GM18519 (cell line): ENCODE data around the gene CASP4.
"Not testable (repeated sequence)": the region's sequence is repeated elsewhere in the genome, so short reads cannot be mapped to it uniquely, and the experiment has no call there.

Experiments used
- ATAC-seq: cut with Tn5 transposase; IDR thresholded peaks from one replicate; pipeline ENCODE4 v1.9.1; 2021; ENCODE audit warnings: mild to moderate bottlenecking, moderate library complexity; ENCODE audit not compliant: unreplicated experiment, low FRiP score

The CASP4 gene

DNA sequence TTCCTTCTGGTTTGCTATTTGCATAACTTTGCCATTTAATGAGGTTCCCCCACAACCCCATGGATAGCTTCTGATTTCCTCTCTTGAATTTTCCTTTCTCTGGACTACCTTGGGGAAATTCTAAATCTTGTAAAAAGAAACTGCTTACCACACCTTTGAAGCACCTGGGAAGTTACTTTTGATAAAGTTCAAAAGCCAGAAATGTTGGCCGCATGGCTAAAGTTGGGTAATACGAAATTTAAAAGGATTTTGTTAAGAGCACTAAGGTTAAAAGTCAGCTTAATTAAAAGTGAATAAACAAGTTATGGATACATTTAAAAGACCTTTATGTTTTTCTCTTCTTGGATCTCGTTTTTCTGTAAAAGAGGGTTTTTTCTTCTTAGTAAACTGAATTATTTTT lies 5.5 kb downstream of the CASP4 start:
- no peak for ATAC-seq

DNA sequence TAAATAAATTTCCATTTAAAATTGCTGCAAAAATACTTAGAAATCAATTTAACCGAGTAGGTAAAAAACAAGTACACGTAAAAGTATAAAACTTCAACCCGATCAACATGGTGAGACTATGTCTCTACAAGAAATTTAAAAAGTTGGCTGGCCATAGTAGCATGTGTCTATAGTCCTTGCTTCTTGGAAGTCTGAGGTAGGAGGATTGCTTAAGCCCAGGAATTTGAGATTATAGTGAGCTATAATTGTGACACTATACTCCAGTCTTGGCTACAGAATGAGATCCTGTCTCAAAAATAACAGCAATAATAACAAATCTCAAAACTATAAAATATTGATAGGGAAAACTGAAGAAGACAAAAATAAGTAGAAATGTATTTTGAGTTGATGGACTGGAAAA lies 11.1 kb downstream of the CASP4 start:
- no peak for ATAC-seq

DNA sequence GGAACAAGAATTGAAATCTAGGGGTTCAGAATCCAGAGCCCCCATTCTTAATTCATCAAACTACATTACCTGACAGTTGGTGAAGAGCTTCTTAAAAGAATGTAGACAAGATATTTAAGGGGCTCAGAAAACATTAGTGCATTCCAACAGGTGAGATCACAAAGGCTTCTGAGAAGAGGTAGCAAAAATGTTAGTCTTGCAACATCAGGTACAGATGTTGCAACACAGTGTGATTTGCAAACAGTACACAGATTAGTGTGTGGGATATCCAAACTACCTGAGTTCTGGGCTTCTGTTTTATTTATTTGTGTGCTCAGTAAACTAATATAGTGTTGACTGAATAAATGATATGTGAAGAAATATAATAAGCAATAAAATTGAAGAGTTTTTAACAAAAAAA lies 11.8 kb downstream of the CASP4 start:
- no peak for ATAC-seq

DNA sequence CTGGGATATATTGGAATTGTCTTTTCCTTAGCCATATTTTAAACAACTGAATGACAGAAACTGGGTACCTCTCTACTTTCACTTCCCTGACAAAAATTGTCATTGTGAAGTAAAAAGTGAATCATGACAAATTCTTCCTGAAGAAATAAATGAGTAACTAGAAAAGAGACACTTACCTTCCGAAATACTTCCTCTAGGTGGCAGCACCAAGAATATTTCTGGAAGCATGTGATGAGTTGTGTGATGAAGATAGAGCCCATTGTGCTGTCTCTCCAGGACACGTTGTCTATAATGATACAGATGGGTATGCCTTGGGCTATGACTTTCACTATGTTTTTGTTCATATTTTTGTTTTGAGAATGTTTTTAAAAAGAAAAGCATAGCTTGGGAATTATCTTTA lies 21.5 kb downstream of the CASP4 start:
- peak; percentile 86 for ATAC-seq

DNA sequence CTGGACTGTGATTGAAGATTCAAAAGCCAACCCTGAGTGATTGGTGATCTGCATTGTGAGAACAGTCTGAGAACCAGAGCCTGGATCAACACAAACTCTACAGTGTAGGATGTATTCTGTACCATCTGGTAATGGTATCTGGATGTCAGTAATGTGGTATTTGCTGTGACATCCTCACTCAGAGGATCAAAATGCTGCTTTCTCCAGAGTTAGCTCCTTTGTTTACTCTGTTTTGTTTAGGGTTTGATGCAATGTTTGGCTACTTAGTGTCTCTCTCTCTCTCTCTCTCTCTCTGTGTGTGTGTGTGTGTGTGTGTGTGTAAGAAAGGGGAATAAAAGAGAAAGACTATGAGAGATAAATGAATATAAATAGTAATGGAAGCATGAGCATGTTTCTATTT lies 24.3 kb downstream of the CASP4 start:
- no peak for ATAC-seq

DNA sequence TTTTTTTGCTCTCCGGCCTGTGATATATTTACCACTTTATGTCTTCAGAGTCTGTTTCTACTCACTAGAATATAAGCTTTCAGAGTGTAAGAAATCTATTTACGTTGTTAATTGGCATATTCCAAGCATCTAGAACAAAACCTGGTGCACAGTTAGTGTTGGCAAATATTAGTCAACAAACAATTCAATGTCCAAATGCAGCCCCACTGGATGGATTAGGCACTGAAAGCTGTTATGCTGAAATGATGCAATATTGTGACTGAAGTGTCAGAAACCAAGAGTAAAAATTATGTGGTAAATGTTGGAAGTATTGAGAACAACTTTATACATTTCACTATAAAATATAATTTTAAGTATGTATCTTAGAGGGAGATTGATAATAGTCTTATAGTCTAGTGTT lies 24.8 kb downstream of the CASP4 start:
- no peak for ATAC-seq

DNA sequence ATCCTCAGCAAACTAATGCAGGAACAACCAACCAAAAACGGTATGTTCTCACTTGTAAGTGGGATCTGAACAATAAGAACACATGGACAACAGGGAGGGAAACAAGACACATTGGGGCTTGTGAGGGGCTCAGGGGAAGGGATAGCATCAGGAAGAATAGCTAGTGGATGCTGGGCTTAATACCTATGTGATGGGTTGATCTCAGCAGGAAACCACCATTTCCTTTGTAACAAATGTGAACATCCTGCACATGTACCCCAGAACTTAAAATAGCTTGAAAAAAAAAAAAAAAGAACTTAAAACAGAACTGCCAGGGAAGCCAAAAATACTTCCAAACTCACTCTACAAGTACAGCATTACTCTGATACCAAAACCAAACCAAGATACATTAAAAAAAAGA lies 33.8 kb downstream of the CASP4 start:
- no peak for ATAC-seq

DNA sequence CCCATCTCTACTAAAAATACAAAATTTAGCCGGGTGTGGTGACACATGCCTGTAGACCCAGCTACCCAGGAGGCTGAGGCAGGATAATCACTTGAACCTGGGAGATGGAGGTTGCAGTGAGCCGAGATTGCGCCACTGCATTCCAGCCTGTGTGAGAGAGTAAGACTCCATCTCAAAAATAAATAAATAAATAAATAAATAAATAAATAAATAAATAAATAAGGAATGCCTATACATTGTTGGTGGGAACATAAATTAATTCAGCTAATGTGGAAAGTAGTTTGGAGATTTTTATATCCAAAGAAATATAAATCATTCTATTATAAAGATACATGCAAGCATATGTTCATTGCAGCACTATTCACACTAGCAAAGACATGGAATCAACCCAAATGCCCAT lies 34.3 kb downstream of the CASP4 start:
- ATAC-seq = not testable (repeated sequence)

DNA sequence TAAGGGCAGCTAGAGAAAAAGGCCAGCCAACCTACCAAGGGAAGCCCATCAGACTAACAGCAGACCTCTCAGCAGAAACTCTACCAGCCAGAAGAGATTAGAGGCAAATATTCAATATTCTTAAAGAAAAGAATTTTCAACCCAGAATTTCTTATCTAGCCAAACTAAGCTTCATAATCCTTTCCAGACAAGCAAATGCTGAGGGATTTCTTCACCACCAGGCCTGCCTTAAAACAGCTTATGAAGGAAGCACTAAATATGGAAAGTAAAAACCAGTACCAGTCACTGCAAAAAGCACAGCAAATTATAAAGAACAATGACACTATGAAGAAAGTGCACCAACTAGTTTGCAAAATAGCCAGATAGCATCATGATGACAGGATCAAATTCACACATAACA lies 39.6 kb downstream of the CASP4 start:
- no peak for ATAC-seq

DNA sequence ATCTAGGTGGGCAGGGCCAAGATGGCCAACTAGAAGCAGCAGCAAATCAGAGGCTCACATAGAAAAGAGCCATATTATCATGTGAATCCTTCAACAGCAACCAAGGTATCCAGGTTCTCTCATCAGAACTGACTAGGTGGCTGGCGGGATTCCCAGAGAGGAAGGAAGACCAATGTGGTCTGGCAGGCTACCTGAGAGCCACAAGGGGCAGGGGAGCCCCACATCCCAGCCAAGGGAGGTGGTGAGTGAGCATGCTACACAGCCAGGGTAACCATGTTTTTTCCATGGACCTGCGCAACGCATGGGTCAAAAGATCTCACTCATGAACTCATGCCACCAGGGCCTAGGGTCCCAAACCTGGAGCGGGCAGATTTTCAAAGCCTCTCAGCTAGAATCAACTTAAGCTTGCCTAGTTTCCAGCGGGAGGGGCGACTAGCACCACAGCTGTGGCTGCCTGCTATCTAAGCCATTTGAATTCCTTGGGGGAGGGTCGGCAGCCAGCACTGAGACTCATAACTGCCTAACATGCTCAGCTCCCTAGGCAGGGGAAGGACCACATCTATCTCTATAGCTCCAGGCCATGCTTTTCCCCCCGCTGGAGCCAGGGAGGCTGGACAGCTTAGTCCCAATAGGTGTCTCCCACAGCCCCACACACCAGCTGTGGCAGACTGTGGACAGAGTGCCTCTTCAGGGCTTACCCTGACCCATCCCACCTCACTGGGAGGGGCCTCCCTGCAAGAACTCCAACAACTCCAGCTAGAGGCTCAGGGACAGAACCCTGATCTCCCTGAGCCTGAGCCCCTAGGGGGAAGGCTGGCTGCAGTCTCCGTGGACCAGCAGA lies 41.4 kb downstream of the CASP4 start:
- ATAC-seq = no peak

DNA sequence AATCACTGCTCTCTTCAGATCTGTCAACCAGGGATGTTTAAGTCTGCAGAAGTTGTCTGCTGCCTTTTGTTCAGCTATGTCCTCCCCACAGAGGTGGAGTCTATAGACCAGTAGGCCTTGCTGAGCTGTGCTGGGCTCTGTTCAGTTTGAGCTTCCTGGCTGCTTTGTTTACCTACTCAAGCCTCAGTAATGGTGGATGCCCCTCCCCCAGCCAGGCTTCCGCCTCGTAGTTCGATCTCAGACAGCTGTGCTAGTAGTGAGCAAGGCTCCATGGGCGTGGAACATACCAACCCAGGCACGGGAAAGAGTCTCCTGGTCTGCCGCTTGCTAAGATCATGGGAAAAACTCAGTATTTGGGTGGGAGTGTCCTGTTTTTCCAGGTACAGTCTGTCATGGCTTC lies 42.5 kb downstream of the CASP4 start:
- ATAC-seq = no peak

DNA sequence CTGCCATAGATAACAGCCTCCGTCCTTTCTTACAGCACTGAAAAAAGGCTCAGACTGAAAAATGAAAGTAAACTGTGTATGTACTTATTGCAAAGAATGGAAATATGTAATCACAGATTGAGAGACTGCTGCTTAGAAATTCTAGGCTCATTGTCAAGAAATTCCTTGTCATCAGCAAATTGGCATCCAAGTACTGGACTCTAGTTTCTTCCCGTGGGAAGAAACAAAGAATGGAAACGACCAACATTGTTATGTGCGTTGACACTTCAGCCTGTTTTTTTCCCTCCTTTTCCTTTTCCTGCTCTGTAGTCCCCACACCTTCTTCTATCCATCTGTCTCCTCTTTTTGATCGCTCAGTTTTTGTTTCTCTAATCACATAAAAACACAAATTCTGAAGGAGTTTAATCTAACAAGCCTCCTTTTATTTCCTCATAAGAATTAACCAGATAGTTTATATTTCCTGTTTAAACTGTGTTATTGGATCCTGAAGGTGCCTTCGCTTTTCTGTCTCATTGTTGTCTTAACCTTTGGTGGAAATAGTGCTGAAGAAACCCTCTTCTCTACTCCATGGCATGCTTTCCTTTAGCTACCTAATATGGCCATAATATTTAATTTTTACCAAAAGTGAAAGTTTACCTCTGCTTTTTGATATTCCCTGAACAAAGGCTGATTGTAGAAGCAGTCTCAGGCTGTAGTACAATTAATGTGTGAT lies 50.1 kb downstream of the CASP4 start:
- ATAC-seq = peak; percentile 80

DNA sequence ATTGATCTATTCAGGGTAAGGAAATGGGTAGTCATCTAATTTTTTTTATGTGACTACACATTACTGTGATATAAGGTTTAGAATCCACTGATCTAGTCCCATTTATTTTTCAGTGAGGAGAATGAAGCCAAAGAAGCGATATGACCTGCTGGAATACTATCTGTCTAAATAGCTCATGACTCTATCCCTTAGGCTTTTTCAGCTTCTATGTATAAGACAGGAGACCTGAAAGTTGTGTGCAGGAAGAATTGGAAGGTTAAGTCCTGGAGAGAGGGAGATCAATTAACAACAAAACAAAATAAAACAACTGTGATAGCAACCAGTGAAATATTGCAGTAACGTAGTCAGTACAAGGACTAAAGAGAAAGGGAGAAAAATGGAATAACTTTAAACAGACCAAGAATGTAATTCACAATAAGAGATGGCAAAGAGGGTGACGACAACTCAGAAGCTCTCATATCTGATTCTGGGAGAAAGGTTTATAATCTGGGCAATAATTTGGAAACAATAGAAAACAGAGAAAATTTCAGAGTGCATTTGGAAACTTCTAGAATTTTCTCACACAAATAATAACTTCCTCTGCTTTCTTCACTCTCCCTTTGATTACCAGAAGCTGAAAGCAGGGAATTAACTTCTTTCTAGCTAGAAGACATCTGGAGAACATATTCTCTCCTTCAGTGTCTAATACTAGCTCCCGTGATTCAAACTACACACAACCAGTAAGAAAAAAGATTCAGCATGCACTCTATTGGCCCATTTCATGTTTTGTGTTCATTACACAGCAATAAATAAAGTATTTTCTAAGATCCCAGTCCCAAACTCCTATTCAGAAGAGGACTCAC lies 50.9 kb downstream of the CASP4 start:
- peak; percentile 30 for ATAC-seq

DNA sequence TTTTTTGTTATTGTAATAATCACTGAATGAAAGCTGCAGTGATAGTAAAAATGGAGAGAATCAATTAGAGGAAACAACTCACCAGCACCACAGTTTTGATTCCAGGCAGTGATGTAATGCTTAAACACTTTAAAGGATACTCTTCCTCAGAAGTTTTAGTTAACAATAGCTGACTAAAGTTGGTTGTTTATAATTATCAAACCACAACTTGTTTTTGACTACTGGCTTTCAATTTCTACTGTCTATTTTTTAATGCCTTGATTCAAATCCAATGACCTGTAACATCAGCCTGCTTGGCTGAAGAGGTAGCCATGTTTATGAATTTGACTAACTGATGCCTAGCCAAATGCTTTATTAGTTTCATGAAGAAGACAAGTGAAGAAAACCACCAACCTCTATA lies 51.9 kb downstream of the CASP4 start:
- ATAC-seq = no peak

DNA sequence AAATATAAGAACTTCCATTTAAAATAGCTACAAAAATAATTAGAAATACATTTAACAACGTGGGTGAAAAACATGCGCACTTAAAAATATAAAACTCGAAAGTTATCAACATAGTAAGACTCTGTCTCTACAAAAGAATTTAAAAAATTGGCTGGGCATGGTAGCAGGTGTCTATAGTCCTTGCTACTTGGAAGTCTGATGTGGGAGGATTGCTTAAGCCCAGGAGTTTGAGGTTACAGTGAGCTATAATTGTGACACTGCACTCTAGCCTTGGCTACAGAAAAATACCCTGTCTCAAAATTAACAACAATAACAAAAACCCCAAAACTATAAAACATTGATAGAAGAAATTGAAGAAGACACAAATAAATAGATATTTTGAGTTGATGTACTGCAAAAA lies 56.3 kb downstream of the CASP4 start:
- no peak for ATAC-seq

DNA sequence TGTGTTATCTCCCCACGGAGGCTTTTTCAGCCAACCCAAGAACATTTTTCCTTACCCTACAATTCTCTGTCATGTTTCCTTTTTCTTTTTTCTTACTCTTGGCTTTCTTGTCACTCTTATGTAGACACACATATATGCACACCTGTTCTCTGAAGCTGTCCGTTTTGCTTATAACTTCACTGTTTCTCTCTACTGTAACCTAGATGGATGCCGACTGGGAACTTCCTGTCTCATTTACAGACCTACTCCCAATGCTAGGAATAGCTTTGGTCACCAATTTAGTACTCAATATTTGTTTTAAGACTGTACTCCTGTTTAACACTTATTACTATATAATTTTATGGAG lies 60.2 kb downstream of the CASP4 start:
- no peak for ATAC-seq

DNA sequence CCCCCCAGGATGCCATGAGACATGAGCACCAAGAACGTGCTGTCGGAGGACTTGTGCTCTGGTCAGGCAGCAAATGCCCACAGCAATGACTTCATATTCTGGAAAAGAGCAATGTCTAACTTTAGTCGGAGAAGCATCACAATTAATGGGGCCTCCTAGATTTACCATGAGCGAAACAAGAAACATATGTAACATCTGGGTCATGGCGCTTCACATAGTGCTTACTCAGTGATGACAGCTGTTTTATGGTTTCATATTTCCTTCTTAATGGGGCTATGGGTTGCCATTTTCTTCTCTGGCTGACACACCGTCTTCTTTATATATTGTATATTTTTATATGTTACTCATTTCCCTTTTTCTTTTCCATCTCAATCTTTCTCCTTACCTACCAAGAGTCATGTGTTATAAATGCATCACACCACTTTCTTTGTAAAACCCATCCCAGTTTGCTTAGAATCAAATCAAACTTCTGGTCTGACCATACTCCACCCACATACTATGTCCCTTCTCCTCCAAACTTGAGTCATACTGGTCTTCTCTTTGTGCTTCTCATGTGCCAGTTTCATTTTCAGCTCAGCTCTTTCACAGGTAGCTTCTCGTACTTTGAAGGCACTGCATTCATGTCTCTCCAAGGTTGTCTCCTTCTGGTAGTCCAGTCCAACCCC lies 60.7 kb downstream of the CASP4 start:
- ATAC-seq = peak; percentile 95

DNA sequence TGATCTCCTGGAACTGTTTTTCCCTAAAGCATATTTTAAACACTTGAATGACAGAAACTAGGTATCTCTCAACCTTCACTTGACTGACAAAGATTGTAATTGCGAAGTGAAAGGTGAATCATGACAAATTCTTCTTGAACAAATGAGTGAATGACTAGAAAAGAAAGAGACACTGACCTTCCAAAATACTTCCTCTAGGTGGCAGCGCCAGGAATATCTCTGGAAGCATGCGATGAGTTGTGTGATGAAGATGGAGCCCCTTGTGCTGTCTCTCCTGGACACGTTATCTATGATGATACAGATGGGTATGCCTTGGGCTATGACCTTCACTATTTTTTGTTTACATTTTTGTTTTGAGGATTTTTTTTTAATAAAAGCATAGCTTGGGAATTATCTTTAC lies 63.1 kb downstream of the CASP4 start:
- ATAC-seq = no peak

DNA sequence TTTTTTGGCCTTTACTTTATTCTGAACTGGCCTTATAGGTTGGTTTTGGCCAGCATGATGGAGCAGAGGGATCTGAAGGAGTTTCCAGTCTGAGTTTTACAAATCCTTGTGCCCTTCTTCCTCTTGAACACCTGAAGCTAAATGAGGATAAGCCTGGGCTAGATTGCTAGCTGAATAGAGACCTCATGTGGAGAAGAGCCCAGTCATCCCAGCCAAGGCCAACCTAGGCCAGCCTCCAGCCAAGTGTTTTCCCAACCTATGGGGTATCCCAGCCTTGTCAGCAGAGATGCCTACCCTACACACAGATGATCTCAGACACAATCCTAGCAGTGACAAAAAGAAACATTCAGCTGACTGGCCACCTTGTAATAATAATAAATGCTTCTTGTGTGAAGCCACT lies 69.1 kb downstream of the CASP4 start:
- ATAC-seq = no peak

DNA sequence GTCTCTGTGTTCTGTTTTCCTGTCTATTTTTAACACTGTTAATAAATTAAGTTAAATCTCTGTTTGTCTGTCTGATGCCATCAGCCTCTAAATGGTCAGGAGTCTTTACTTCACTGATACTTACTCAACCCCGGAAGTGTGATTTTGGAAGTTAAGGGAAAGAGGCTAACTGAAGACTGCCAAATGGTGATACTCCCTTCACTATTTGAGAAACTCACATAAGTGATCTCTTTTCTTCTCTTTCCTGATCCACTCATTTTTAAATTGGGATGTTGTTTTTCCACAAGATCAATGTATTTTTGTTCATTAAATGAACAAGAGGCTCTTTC lies 69.7 kb downstream of the CASP4 start:
- no peak for ATAC-seq
